ENCODE results near the gene GADD45A. TPM values are rescaled to one million over a fixed set of nuclear protein-coding genes. Genes with fewer than 3 reads are reported as not detected.

The GADD45A gene
- total RNA-seq, 2 donors from 2014 or later, result 48.0 to 52.4 TPM

GRCh38 chr1:67666636-67667035 is 18.4 kb upstream of the GADD45A start:
- no peak for TF ChIP-seq CTCF (conservative IDR thresholded peaks at IDR 0.05)
- Mint-ChIP-seq H3K36me3 (ENCODE audit: low read depth) (no peaks in the 10 kb centered on the region), H3K27me3 (ENCODE audit: insufficient read depth) (peaks cover 11% of the 10 kb centered on the region), H3K9me3 (no peaks in the 10 kb centered on the region), H3K4me3 (no peak overlapping the region), H3K4me1 (peaks cover 2% of the 10 kb centered on the region), H3K27ac (no peak overlapping the region)
- no peaks in the 10 kb centered on the region for H3K4me1 ChIP-seq (ENCODE audit: control insufficient read depth, insufficient read depth, low read length)
- no peak for DNase-seq
- H3K36me3 ChIP-seq (ENCODE audit: control insufficient read depth, insufficient read depth, low read length), result no peaks in the 10 kb centered on the region
- 93% methylated on average over 3 to 5 of the region's 5 CpGs for WGBS, 2 experiments (ENCODE audit: insufficient coverage in 1 of 2, insufficient read length in 1 of 2)
- no peak overlapping the region for H3K9ac ChIP-seq (ENCODE audit: extremely low read depth, low read length, poor library complexity, severe bottlenecking)
- no peaks in the 10 kb centered on the region for H3K9me3 ChIP-seq (ENCODE audit: control insufficient read depth, low read length)
- H3K27ac ChIP-seq (ENCODE audit: low read depth, low read length), result no peak overlapping the region
- no peak overlapping the region for H3K4me3 ChIP-seq (ENCODE audit: low read length)
- H3K27me3 ChIP-seq (ENCODE audit: control insufficient read depth, insufficient read depth, low read length, poor library complexity, severe bottlenecking), result no peaks in the 10 kb centered on the region

GRCh38 chr1:67668660-67669059 is 16.3 kb upstream of the GADD45A start:
- Histone ChIP-seq H3K9me3 (ENCODE audit: control insufficient read depth, low read length) (no peaks in the 10 kb centered on the region), H3K9ac (ENCODE audit: extremely low read depth, low read length, poor library complexity, severe bottlenecking) (no peak overlapping the region), H3K27ac (ENCODE audit: low read depth, low read length) (no peak overlapping the region), H3K4me3 (ENCODE audit: low read length) (no peak overlapping the region), H3K4me1 (ENCODE audit: control insufficient read depth, insufficient read depth, low read length) (no peaks in the 10 kb centered on the region), H3K36me3 (ENCODE audit: control insufficient read depth, insufficient read depth, low read length) (no peaks in the 10 kb centered on the region), H3K27me3 (ENCODE audit: control insufficient read depth, insufficient read depth, low read length, poor library complexity, severe bottlenecking) (no peaks in the 10 kb centered on the region)
- no peaks in the 10 kb centered on the region for H3K36me3 Mint-ChIP-seq (ENCODE audit: low read depth)
- peaks cover 10% of the 10 kb centered on the region for H3K27me3 Mint-ChIP-seq (ENCODE audit: insufficient read depth)
- H3K4me1 Mint-ChIP-seq, result peaks cover 4% of the 10 kb centered on the region
- 90 to 100% methylated on average over 1 of the region's 1 CpG for WGBS, 2 experiments (ENCODE audit: insufficient coverage in 1 of 2, insufficient read length in 1 of 2)
- no peak for DNase-seq
- no peak overlapping the region for H3K4me3 Mint-ChIP-seq
- H3K9me3 Mint-ChIP-seq, result no peaks in the 10 kb centered on the region
- no peak for TF ChIP-seq CTCF (conservative IDR thresholded peaks at IDR 0.05)
- no peak overlapping the region for H3K27ac Mint-ChIP-seq

GRCh38 chr1:67672260-67672803 is 12.7 kb upstream of the GADD45A start:
- TF ChIP-seq CTCF (conservative IDR thresholded peaks at IDR 0.05), result no peak
- Histone ChIP-seq H3K27ac (ENCODE audit: low read depth, low read length) (no peak overlapping the region), H3K9me3 (ENCODE audit: control insufficient read depth, low read length) (no peaks in the 10 kb centered on the region), H3K4me3 (ENCODE audit: low read length) (no peak overlapping the region), H3K4me1 (ENCODE audit: control insufficient read depth, insufficient read depth, low read length) (peaks cover 4% of the 10 kb centered on the region), H3K9ac (ENCODE audit: extremely low read depth, low read length, poor library complexity, severe bottlenecking) (no peak overlapping the region), H3K36me3 (ENCODE audit: control insufficient read depth, insufficient read depth, low read length) (no peaks in the 10 kb centered on the region), H3K27me3 (ENCODE audit: control insufficient read depth, insufficient read depth, low read length, poor library complexity, severe bottlenecking) (no peaks in the 10 kb centered on the region)
- H3K9me3 Mint-ChIP-seq, result no peaks in the 10 kb centered on the region
- 90% methylated on average over 1 of the region's 1 CpG; no CpG with 5 or more reads in 1 of the 2 experiments for WGBS, 2 experiments (ENCODE audit: insufficient coverage in 1 of 2, insufficient read length in 1 of 2)
- no peak for DNase-seq
- H3K4me1 Mint-ChIP-seq, result peaks cover 12% of the 10 kb centered on the region
- H3K36me3 Mint-ChIP-seq (ENCODE audit: low read depth), result no peaks in the 10 kb centered on the region
- peaks cover 10% of the 10 kb centered on the region for H3K27me3 Mint-ChIP-seq (ENCODE audit: insufficient read depth)
- no peak overlapping the region for H3K27ac Mint-ChIP-seq
- H3K4me3 Mint-ChIP-seq, result no peak overlapping the region
